GM12878 (cell line): Measurements from ENCODE around the gene USP34. TPM values are rescaled to one million over a fixed set of nuclear protein-coding genes. Genes with fewer than 3 reads are reported as not detected.
A peak's percentile ranks its signal among the peaks of the same experiment; 100 is the strongest.

Source experiments
- ATAC-seq: fragments of 200-7000 bp; cut with Tn5 transposase; 3 replicates; pipeline ENCODE4 v1.9.1; 2020; ENCODE audit warnings: mild to moderate bottlenecking, moderate library complexity
- BruUV-seq: library from RNA; stranded (reverse); fragments of 400-500 nt; replicated peaks from 2 replicates; lab custom pipeline; 2021; lab: Mats Ljungman, UMichigan
- CTCF ChIA-PET: fragments of 300-600 bp; sonication (Branson Sonifier 250); formaldehyde crosslinking; extraction: SDS; loops from one replicate; lab custom pipeline; 2021; ENCODE audit warnings: inconsistent platforms; lab: Yijun Ruan, JAX
- POLR2A ChIA-PET: fragments of 350-600 bp; formaldehyde crosslinking; extraction: SDS; loops from one replicate; lab custom pipeline; 2021; ENCODE audit warnings: inconsistent platforms; lab: Charles Lee
- RAD21 ChIA-PET: fragments of 300-600 bp; sonication (Branson Sonifier 250); formaldehyde crosslinking; loops from one replicate; lab custom pipeline; 2023; ENCODE audit warnings: antibody characterized with exemption; ENCODE audit not compliant: unreplicated experiment; lab: Charles Lee
- SMC1A ChIA-PET: fragments of 300-600 bp; sonication (Branson Sonifier 250); formaldehyde crosslinking; loops from one replicate; lab custom pipeline; 2023; ENCODE audit not compliant: unreplicated experiment, uncharacterized antibody; lab: Charles Lee
- DNase-seq: peaks from one replicate; pipeline ENCODE4 v3.0.0-alpha.2; 2011; ENCODE audit warnings: low read depth, low spot score
- FAIRE-seq: peaks from 3 replicates; lab custom pipeline; 2011; peaks lifted over from hg19 to GRCh38; lab: Jason Lieb, UNC
- H2AFZ ChIP-seq: 2 replicates; pipeline ENCODE4 v1.6.0; 2011; ENCODE audit warnings: low read depth, low read length, control low read depth; ENCODE audit not compliant: control insufficient read depth
- H3K27ac ChIP-seq: 2 replicates; pipeline ENCODE4 v1.5.1; 2011; ENCODE audit warnings: control low read depth; ENCODE audit not compliant: control insufficient read depth, insufficient read depth
- H3K27me3 ChIP-seq, 2 experiments: replicated peaks in 1 of 2; 2 replicates each; pipeline versions ENCODE4 v1.6.0 to v1.6.1; 2011; ENCODE audit warnings: low read length in 1 of 2; ENCODE audit not compliant: control insufficient read depth in 2 of 2, insufficient read depth in 2 of 2
- H3K36me3 ChIP-seq, 2 experiments: 2 replicates each; pipeline ENCODE4 v1.5.1; 2011; ENCODE audit warnings: low read length in 1 of 2; ENCODE audit not compliant: control insufficient read depth in 2 of 2, insufficient read depth in 2 of 2
- H3K4me1 ChIP-seq: 2 replicates; pipeline ENCODE4 v1.6.1; 2011; ENCODE audit warnings: mild to moderate bottlenecking, low read length, moderate library complexity, mixed read lengths; ENCODE audit not compliant: control insufficient read depth, insufficient read depth
- H3K4me2 ChIP-seq: 2 replicates; pipeline ENCODE4 v1.6.0; 2011; ENCODE audit warnings: control low read depth; ENCODE audit not compliant: control insufficient read depth, insufficient read depth
- H3K4me3 ChIP-seq: fragments of 200-600 bp; sonication (generic); 2 replicates; pipeline ENCODE4 v1.5.1; 2016
- H3K79me2 ChIP-seq: 2 replicates; pipeline ENCODE4 v1.6.0; 2011; ENCODE audit warnings: low read length; ENCODE audit not compliant: control insufficient read depth, insufficient read depth
- H3K9ac ChIP-seq: 2 replicates; pipeline ENCODE4 v1.8.0; 2011; ENCODE audit warnings: low read length, control low read depth, mixed read lengths; ENCODE audit not compliant: control insufficient read depth, insufficient read depth
- H3K9me3 ChIP-seq: replicated peaks from 3 replicates; pipeline ENCODE4 v1.5.1; 2011; ENCODE audit warnings: mild to moderate bottlenecking, low read length; ENCODE audit not compliant: control insufficient read depth, insufficient read depth
- H4K20me1 ChIP-seq: 2 replicates; pipeline ENCODE4 v1.6.0; 2011; ENCODE audit not compliant: control insufficient read depth, insufficient read depth
- CBFB ChIP-seq: IDR thresholded peaks from 2 replicates; pipeline ENCODE4 v1.6.1; 2016; ENCODE audit warnings: antibody characterized with exemption, low read depth
- E2F8 ChIP-seq: fragments of 450-650 bp; IDR thresholded peaks from 2 replicates; pipeline ENCODE4 v1.6.1; 2018; ENCODE audit warnings: mild to moderate bottlenecking, low read depth, moderate library complexity; ENCODE audit not compliant: partially characterized antibody
- EGR1 ChIP-seq, 2 experiments: IDR thresholded peaks; 1 replicate in 1 of 2; 2 replicates in 1 of 2; pipeline ENCODE4 v1.6.1; 2011 to 2012; ENCODE audit warnings: low read depth in 2 of 2, low read length in 2 of 2, borderline replicate concordance in 1 of 2, mild to moderate bottlenecking in 1 of 2, moderate library complexity in 1 of 2
- HSF1 ChIP-seq: fragments of 150-350 bp; IDR thresholded peaks from 2 replicates; pipeline ENCODE4 v1.6.1; 2014; ENCODE audit warnings: mild to moderate bottlenecking, low read depth, low read length
- NFIC ChIP-seq: IDR thresholded peaks from 2 replicates; pipeline ENCODE4 v1.6.1; 2012; ENCODE audit warnings: low read depth, mild to moderate bottlenecking, inconsistent platforms, low read length, moderate library complexity
- RELA ChIP-seq: fragments of 450-650 bp; IDR thresholded peaks from 2 replicates; pipeline ENCODE4 v1.8.0; 2014; ENCODE audit warnings: borderline replicate concordance; ENCODE audit not compliant: partially characterized antibody
- RUNX3 ChIP-seq: IDR thresholded peaks from 2 replicates; pipeline ENCODE4 v1.6.1; 2012; ENCODE audit warnings: low read length, inconsistent platforms
- SKIL ChIP-seq: fragments of 450-650 bp; IDR thresholded peaks from 2 replicates; pipeline ENCODE4 v1.6.1; 2017; ENCODE audit warnings: mild to moderate bottlenecking, low read depth, inconsistent platforms; ENCODE audit not compliant: poor library complexity, severe bottlenecking
- SMARCA5 ChIP-seq: fragments of 450-650 bp; IDR thresholded peaks from 2 replicates; pipeline ENCODE4 v1.6.1; 2017; ENCODE audit warnings: mild to moderate bottlenecking
- ZBTB33 ChIP-seq: fragments of 450-650 bp; IDR thresholded peaks from 2 replicates; pipeline ENCODE4 v1.6.1; 2017; ENCODE audit warnings: mild to moderate bottlenecking
- WGBS: methylation state at CpG from one replicate; pipeline ENCODE4 v1.1.6; 2016; ENCODE audit warnings: low lambda C conversion rate; ENCODE audit not compliant: insufficient replicate concordance, insufficient coverage; ENCODE audit errors: missing lambda C conversion rate; 5-methylcytosine and 5-hydroxymethylcytosine counted together
- in situ Hi-C: fragments of 300-500 bp; cut with MboI; formaldehyde crosslinking; loops from 9 replicates; pipeline ENCODE4 v1.14.3; 2018; ENCODE audit warnings: mixed read lengths
- intact Hi-C: fragments of 100-400 bp; cut with micrococcal nuclease; formaldehyde crosslinking; loops from one replicate; pipeline ENCODE4 v1.14.2; 2022; ENCODE audit not compliant: unreplicated experiment
- polyA plus RNA-seq, 11 experiments: library from polyadenylated mRNA; depleted of rRNA in 4 of 11; unstranded in 6 of 11; stranded (reverse) in 5 of 11; fragments of >200 nt; fragmentation: Nextera tagmentation in 4 of 11; fragmentation: Illumina TruSeq in 1 of 11; extraction: Ambion mirVana in 4 of 11; extraction: Trizol in 1 of 11; gene quantifications; 1 replicate in 1 of 11; 2 replicates in 10 of 11; pipeline versions ENCODE4 v1.2.1 to v1.2.3, GENCODE V29; 2011 to 2016; ENCODE audit warnings: inconsistent platforms in 2 of 11, missing spikeins in 2 of 11, low read depth in 1 of 11
- total RNA-seq, 4 experiments: library from RNA; depleted of rRNA in 3 of 4; stranded (reverse); fragments of >200 nt in 3 of 4; fragmentation: Illumina TruSeq in 1 of 4; extraction: Trizol in 1 of 4; gene quantifications; 2 replicates each; pipeline versions ENCODE4 v1.2.1 to v1.2.3, GENCODE V29; 2013 to 2021

USP34 gene
- total and polyA plus RNA-seq, 10 of the 15 experiments (the other 5 are each of a cell fraction or from before 2014, with no cell fraction given), result 26.2 to 106 (median 62.1) TPM

- no peaks in the 10 kb centered on the region for H3K9me3 ChIP-seq
- ChIA-PET SMC1A (interaction anchor here (0.8 to 1.4 kb wide), 3 partner anchors 7 to 21 kb away, joined by 3 to 4 read pairs (median 3); no protein-coding TSS in a partner anchor), POLR2A (no interaction called here), RAD21 (no interaction called here), CTCF (interaction anchor here (0.6 to 0.7 kb wide), 2 partner anchors 9 to 94 kb away, joined by 3 read pairs; no protein-coding TSS in a partner anchor)
- in situ Hi-C loops (no loop called here), intact Hi-C loops (no loop called here)
- BruUV-seq, result no TSS peak
- no peak for DNase-seq
- WGBS, result 77% methylated on average over 13 of the region's 14 CpGs
- peak; percentile 81 for ATAC-seq
- peak overlapping the region; percentile 32; the same call in 1 of the 2 replicates for H3K4me2 ChIP-seq
- peaks cover 2 to 21% of the 10 kb centered on the region in 2 experiments for H3K36me3 ChIP-seq
- no peaks in the 10 kb centered on the region for H4K20me1 ChIP-seq
- FAIRE-seq, result no peak
- H3K27me3 ChIP-seq, result no peaks in the 10 kb centered on the region
- H3K4me3 ChIP-seq, result peak overlapping the region; percentile 34; the same call in 1 of the 2 replicates
- H3K27ac ChIP-seq, result peak overlapping the region; percentile 33; the same call in 1 of the 2 replicates
- peaks cover 15% of the 10 kb centered on the region for H3K4me1 ChIP-seq
- H2AFZ ChIP-seq, result no peak overlapping the region
- no peaks in the 10 kb centered on the region; the same call in 1 of the 2 replicates for H3K79me2 ChIP-seq
- no peak overlapping the region for H3K9ac ChIP-seq
- TF ChIP-seq RELA, result no peak
- no peak for TF ChIP-seq SMARCA5
- peak; percentile 35; the same call in 1 of the 2 replicates for TF ChIP-seq ZBTB33
- TF ChIP-seq CBFB, result 0 out of 2 replicates have a peak, but pooled peaks have one; percentile 42
- no peak for TF ChIP-seq HSF1
- no peak for TF ChIP-seq SKIL
- peak; percentile 17; the same call in 1 of the 2 replicates for TF ChIP-seq NFIC
- peak; percentile 56; the same call in 1 of the 2 replicates for TF ChIP-seq RUNX3
- TF ChIP-seq E2F8, result no peak
- no peak for TF ChIP-seq EGR1 (IDR thresholded peaks at IDR 0.05; ENCODE audit: borderline replicate concordance in 1 of 2, low read depth in 2 of 2, low read length in 2 of 2)
These were observed 101.9 kb downstream of the USP34 start for GRCh38 chr2:61368687-61369665.
